ENCODE results near the gene TRIM69. TPM values are rescaled to one million over a fixed set of nuclear protein-coding genes. Genes with fewer than 3 reads are reported as not detected.

TRIM69 gene
- total and polyA plus RNA-seq, 2 donors (not counting 1 experiment from before 2014, with no cell fraction given) = 12.9 to 30.8 TPM

DNA sequence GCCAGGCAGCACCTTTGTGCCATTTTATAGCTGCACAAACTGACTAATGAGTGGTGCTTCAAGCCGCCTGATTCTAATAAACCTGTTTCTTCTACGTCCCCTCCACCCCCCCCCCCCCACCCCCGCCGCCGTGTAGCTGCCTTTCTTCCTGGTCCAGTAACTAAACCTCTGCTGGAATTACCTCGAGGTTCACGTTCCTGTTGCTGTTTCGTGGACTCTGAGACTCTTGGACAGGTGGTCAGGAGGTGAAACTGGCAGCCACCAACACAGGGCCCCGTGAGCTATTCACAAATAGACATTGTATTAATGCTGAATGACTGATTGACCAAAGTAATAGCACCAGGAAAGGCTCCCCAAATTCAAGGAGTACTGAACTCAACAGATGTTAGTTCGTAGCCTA is 73.9 kb downstream of the TRIM69 start:
- no peak overlapping the region for H3K27ac ChIP-seq (ENCODE audit: low read length in 2 of 2)
- H4K20me1 ChIP-seq (ENCODE audit: control insufficient read depth, insufficient read depth, low read length, poor library complexity, severe bottlenecking) = no peaks in the 10 kb centered on the region
- ChIA-PET CTCF (no interaction called here), POLR2A (interaction anchor here (0.6 kb wide), 1 partner anchor 8 kb away, joined by 5 read pairs; no protein-coding TSS in a partner anchor)
- no peaks in the 10 kb centered on the region for H3K36me3 ChIP-seq (replicated peaks in 1 of 2; ENCODE audit: control extremely low read depth in 1 of 2, control insufficient read depth in 1 of 2, extremely low read depth in 1 of 2, insufficient read depth in 2 of 2, low read length in 1 of 2)
- H3K4me2 ChIP-seq (replicated peaks; ENCODE audit: low read depth, low read length, poor library complexity, severe bottlenecking) = no peak overlapping the region
- no peak overlapping the region for H2AFZ ChIP-seq (ENCODE audit: insufficient read depth, low read depth, low read length, poor library complexity, severe bottlenecking)
- no peaks in the 10 kb centered on the region for H3K79me2 ChIP-seq (ENCODE audit: control insufficient read depth, insufficient read depth, low read length)
- TF ChIP-seq EZH2 (IDR thresholded peaks at IDR 0.05; ENCODE audit: borderline replicate concordance, insufficient read depth, low read depth, low read length, poor library complexity, severe bottlenecking) = no peak
- TF ChIP-seq CTCF (IDR thresholded peaks at IDR 0.05) = no peak
- Mint-ChIP-seq H3K9me3 (ENCODE audit: insufficient read depth) (no peaks in the 10 kb centered on the region), H3K4me3 (no peak overlapping the region), H3K4me1 (no peaks in the 10 kb centered on the region), H3K27ac (no peak overlapping the region), H3K27me3 (peaks cover 28% of the 10 kb centered on the region)
- ATAC-seq (ENCODE audit: low read depth) (no peak), DNase-seq (no peak)
- H3K4me1 ChIP-seq (ENCODE audit: control insufficient read depth in 2 of 2, insufficient read depth in 2 of 2, low read length in 2 of 2) = no peaks in the 10 kb centered on the region
- H3K9me3 ChIP-seq (ENCODE audit: control extremely low read depth in 1 of 3, control insufficient read depth in 2 of 3, insufficient read depth in 1 of 3, low read length in 2 of 3) = no peaks in the 10 kb centered on the region
- no peak overlapping the region for H3K4me3 ChIP-seq (ENCODE audit: control extremely low read depth in 1 of 5, extremely low read depth in 1 of 5, insufficient read depth in 1 of 5, low read depth in 2 of 5, low read length in 4 of 5)
- WGBS (ENCODE audit: insufficient coverage) = 100% methylated on average over 2 of the region's 10 CpGs
- H3K9ac ChIP-seq (ENCODE audit: low read length) = no peak overlapping the region
- peaks cover 0 to 3% (median 0%) of the 10 kb centered on the region in 4 experiments for H3K27me3 ChIP-seq (replicated peaks in 1 of 4; ENCODE audit: control extremely low read depth in 1 of 4, control insufficient read depth in 3 of 4, insufficient read depth in 4 of 4, low read length in 3 of 4)
- intact Hi-C loops (cut with micrococcal nuclease) = no loop called here

DNA sequence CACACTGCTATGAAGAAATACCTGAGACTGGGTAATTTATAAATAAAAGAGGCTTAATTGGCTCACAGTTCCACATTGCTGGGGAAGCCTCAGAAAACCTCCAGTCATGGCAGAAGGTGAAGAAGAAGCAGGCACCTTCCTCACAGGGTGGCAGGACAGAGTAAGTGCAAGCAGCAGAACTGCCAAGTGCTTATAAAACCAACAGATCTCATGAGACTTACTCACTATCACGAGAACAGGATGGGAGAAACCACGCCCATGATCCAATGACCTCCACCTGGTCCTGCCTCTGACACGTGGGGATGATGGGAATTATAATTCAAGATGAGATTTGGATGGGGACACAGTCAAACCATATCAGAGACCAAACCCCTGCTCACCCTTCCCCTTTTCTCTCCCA is 75.0 kb downstream of the TRIM69 start:
- intact Hi-C loops (cut with micrococcal nuclease) = no loop called here
- no peak for DNase-seq
- Histone ChIP-seq H3K27me3 (replicated peaks in 1 of 4; ENCODE audit: control extremely low read depth in 1 of 4, control insufficient read depth in 3 of 4, insufficient read depth in 4 of 4, low read length in 3 of 4) (peaks cover 0 to 3% (median 0%) of the 10 kb centered on the region in 4 experiments), H3K36me3 (replicated peaks in 1 of 2; ENCODE audit: control extremely low read depth in 1 of 2, control insufficient read depth in 1 of 2, extremely low read depth in 1 of 2, insufficient read depth in 2 of 2, low read length in 1 of 2) (no peaks in the 10 kb centered on the region), H2AFZ (ENCODE audit: insufficient read depth, low read depth, low read length, poor library complexity, severe bottlenecking) (no peak overlapping the region), H3K27ac (ENCODE audit: low read length in 2 of 2) (no peak overlapping the region), H3K4me2 (replicated peaks; ENCODE audit: low read depth, low read length, poor library complexity, severe bottlenecking) (no peak overlapping the region), H3K9ac (ENCODE audit: low read length) (no peak overlapping the region), H3K4me3 (ENCODE audit: control extremely low read depth in 1 of 5, extremely low read depth in 1 of 5, insufficient read depth in 1 of 5, low read depth in 2 of 5, low read length in 4 of 5) (no peak overlapping the region), H3K4me1 (ENCODE audit: control insufficient read depth in 2 of 2, insufficient read depth in 2 of 2, low read length in 2 of 2) (no peaks in the 10 kb centered on the region), H3K79me2 (ENCODE audit: control insufficient read depth, insufficient read depth, low read length) (no peaks in the 10 kb centered on the region), H3K9me3 (ENCODE audit: control extremely low read depth in 1 of 3, control insufficient read depth in 2 of 3, insufficient read depth in 1 of 3, low read length in 2 of 3) (no peaks in the 10 kb centered on the region), H4K20me1 (ENCODE audit: control insufficient read depth, insufficient read depth, low read length, poor library complexity, severe bottlenecking) (no peaks in the 10 kb centered on the region)
- Mint-ChIP-seq H3K4me1 (no peaks in the 10 kb centered on the region), H3K9me3 (ENCODE audit: insufficient read depth) (no peaks in the 10 kb centered on the region), H3K27me3 (peaks cover 24% of the 10 kb centered on the region), H3K4me3 (no peak overlapping the region), H3K27ac (no peak overlapping the region)
- CTCF ChIA-PET = no interaction called here
- POLR2A ChIA-PET = no interaction called here
- no peak for ATAC-seq (ENCODE audit: low read depth)
- no CpG with 5 or more reads among the region's 3 CpGs for WGBS (ENCODE audit: insufficient coverage)
- TF ChIP-seq CTCF (IDR thresholded peaks at IDR 0.05) (no peak), EZH2 (IDR thresholded peaks at IDR 0.05; ENCODE audit: borderline replicate concordance, insufficient read depth, low read depth, low read length, poor library complexity, severe bottlenecking) (no peak)
